Transverse colon (tissue), 3 donors: ENCODE measurements around the gene CBX5.

Experiments used
- CTCF ChIP-seq, 5 experiments: fragments of 200-600 bp in 3 of 5; fragments of 450-650 bp in 2 of 5; sonication (generic) in 3 of 5; IDR thresholded peaks; 1 replicate in 2 of 5; 2 replicates in 3 of 5; pipeline ENCODE4 v1.5.1; 2016 to 2017; ENCODE audit warnings: antibody characterized with exemption in 5 of 5, inconsistent platforms in 3 of 5, mild to moderate bottlenecking in 2 of 5, moderate library complexity in 1 of 5
- POLR2A ChIP-seq: fragments of 450-650 bp; IDR thresholded peaks from one replicate; pipeline ENCODE4 v1.6.1; 2016; ENCODE audit warnings: antibody characterized with exemption, mild to moderate bottlenecking, moderate library complexity

DNA sequence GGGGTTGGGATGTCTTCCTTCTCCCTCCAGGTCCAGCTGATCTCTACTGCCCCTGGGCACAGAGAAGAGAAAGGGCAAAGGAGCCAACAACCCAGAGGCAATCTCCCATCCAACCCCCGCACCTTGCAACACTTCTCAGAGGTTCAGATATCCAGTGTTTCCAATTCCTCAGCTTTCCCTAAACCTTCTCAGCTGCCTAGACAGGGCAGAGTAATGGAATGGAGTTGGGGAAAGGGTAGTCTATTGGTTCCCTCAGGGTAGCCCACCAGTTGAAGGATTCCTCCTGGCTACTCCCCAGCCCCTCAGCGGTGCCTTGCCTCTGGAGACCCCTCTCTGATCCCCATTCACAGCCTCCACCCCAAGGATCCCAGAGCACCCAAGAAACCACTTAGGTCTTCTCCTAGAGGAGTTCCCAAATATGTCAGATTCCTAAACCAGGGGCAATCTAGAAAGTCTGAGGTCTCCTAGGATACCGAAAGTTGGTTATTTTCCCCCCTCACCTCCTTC lies 20.4 kb upstream of the CBX5 start:
- TF ChIP-seq CTCF (IDR thresholded peaks at IDR 0.05), result no peak
- no peak for TF ChIP-seq POLR2A
